ENCODE measurements around the gene HNRNPF.
A peak's percentile ranks its signal among the peaks of the same experiment; 100 is the strongest.

HNRNPF gene

GRCh38 chr10:43355749-43356371 is 53.1 kb downstream of the HNRNPF start (continued):
- TF ChIP-seq ZNF514 (tag by site-specific recombination; IDR thresholded peaks at IDR 0.05) (no peak), BCL6B (tag by site-specific recombination; IDR thresholded peaks at IDR 0.05) (no peak), REST (tag by site-specific recombination; IDR thresholded peaks at IDR 0.05) (no peak), ZNF785 (tag by site-specific recombination; IDR thresholded peaks at IDR 0.05) (no peak), PRDM6 (tag by site-specific recombination; IDR thresholded peaks at IDR 0.05) (no peak), ZNF394 (tag by site-specific recombination; IDR thresholded peaks at IDR 0.05; ENCODE audit: borderline replicate concordance) (peak; percentile 65; the same call in 1 of the 2 replicates), WT1 (tag by site-specific recombination; IDR thresholded peaks at IDR 0.05) (0 out of 2 replicates have a peak, but pooled peaks have one; percentile 37), ZNF416 (tag by site-specific recombination; IDR thresholded peaks at IDR 0.05) (no peak), KLF1 (tag by site-specific recombination; IDR thresholded peaks at IDR 0.05) (peak; percentile 81), ZNF707 (tag by site-specific recombination; IDR thresholded peaks at IDR 0.05) (no peak), ZNF112 (tag by site-specific recombination; IDR thresholded peaks at IDR 0.05) (no peak), ZNF530 (tag by site-specific recombination; IDR thresholded peaks at IDR 0.05; ENCODE audit: low read depth) (no peak), YY2 (tag by site-specific recombination; IDR thresholded peaks at IDR 0.05) (no peak), ZNF274 (IDR thresholded peaks at IDR 0.05; ENCODE audit: low read length) (no peak), ZNF274 (tag by site-specific recombination; IDR thresholded peaks at IDR 0.05; ENCODE audit: borderline replicate concordance) (no peak), ZFP41 (tag by site-specific recombination; IDR thresholded peaks at IDR 0.05; ENCODE audit: borderline replicate concordance) (no peak), ZNF830 (tag by site-specific recombination; IDR thresholded peaks at IDR 0.05; ENCODE audit: low read depth) (no peak), ZBTB17 (tag by site-specific recombination; IDR thresholded peaks at IDR 0.05) (peak; percentile 92), ZBTB8A (tag by site-specific recombination; IDR thresholded peaks at IDR 0.05) (no peak), ZNF549 (tag by site-specific recombination; IDR thresholded peaks at IDR 0.05) (no peak), SP2 (tag by site-specific recombination; IDR thresholded peaks at IDR 0.05) (0 out of 2 replicates have a peak, but pooled peaks have one; percentile 14), SP3 (tag by site-specific recombination; IDR thresholded peaks at IDR 0.05) (0 out of 2 replicates have a peak, but pooled peaks have one; percentile 12), ZNF600 (tag by site-specific recombination; IDR thresholded peaks at IDR 0.05) (peak; percentile 60; the same call in 1 of the 2 replicates), SCRT2 (tag by site-specific recombination; IDR thresholded peaks at IDR 0.05) (peak; percentile 73), ZNF26 (tag by site-specific recombination; IDR thresholded peaks at IDR 0.05) (no peak), ZNF23 (tag by site-specific recombination; IDR thresholded peaks at IDR 0.05; ENCODE audit: borderline replicate concordance) (no peak), ZNF280D (tag by site-specific recombination; IDR thresholded peaks at IDR 0.05) (no peak), CTCF (tag by site-specific recombination; IDR thresholded peaks at IDR 0.05) (0 out of 2 replicates have a peak, but pooled peaks have one; percentile 30)

All from HEK293 (cell line).